H1 (cell line): ENCODE results near the gene TFE3. TPM values are rescaled to one million over a fixed set of nuclear protein-coding genes. Genes with fewer than 3 reads are reported as not detected.

Experiments used
- BACH1 ChIP-seq: IDR thresholded peaks from 2 replicates; pipeline ENCODE4 v1.6.1; 2012; ENCODE audit warnings: low read length, improper control_type of control experiment
- RFX5 ChIP-seq: IDR thresholded peaks from 2 replicates; pipeline ENCODE4 v1.6.1; 2011; ENCODE audit warnings: low read depth, low read length, improper control_type of control experiment, borderline replicate concordance
- polyA plus RNA-seq, 7 experiments: library from polyadenylated mRNA; depleted of rRNA in 3 of 7; stranded (reverse) in 5 of 7; unstranded in 2 of 7; fragments of >200 nt in 5 of 7; fragments of 200-250 nt in 2 of 7; gene quantifications; 1 replicate in 5 of 7; 2 replicates in 1 of 7; 4 replicates in 1 of 7; pipeline versions ENCODE4 v1.2.1 to v1.2.3, GENCODE V29; 2011 to 2013; ENCODE audit warnings: missing spikeins in 2 of 7, mixed read lengths in 2 of 7
- total RNA-seq: library from RNA; stranded (reverse); fragmentation: NEBNext Ultra II Directional; extraction: Animal tissue kit (Norgen Biotek cat#: 25700); gene quantifications from 2 replicates; pipeline ENCODE4 v1.2.1, GENCODE V29; 2021

Gene TFE3
- total and polyA plus RNA-seq, 2 of the 8 experiments (the other 6 are each of a cell fraction or from before 2014, with no cell fraction given) = 33.7 to 52.9 TPM

- TF ChIP-seq RFX5 (no peak), BACH1 (no peak)
- TF ChIP-seq, all 59 proteins: peak for 0
Measured at GRCh38 chrX:49067285-49068120, 24.3 kb upstream of the TFE3 start (continued).
